Measurements from ENCODE around the gene AATK.

AATK gene

GRCh38 chr17:81187586-81188490 is 21.8 kb upstream of the AATK start:
- Histone ChIP-seq H3K56ac (ENCODE audit: low read length) (no peak overlapping the region), H2AK5ac (ENCODE audit: low read length) (no peak overlapping the region), H3K27me3 (ENCODE audit: insufficient read depth, low read length, poor library complexity) (no peaks in the 10 kb centered on the region), H2BK120ac (ENCODE audit: low read depth, low read length) (no peak overlapping the region), H3K4me3 (ENCODE audit: low read length) (no peak overlapping the region), H3K4me1 (ENCODE audit: control insufficient read depth, low read depth, low read length) (no peaks in the 10 kb centered on the region), H3K27ac (ENCODE audit: low read depth, low read length) (no peak overlapping the region), H4K5ac (ENCODE audit: low read length) (no peak overlapping the region), H3K9ac (ENCODE audit: low read length) (no peak overlapping the region), H3K18ac (ENCODE audit: low read length) (no peak overlapping the region), H3K79me1 (ENCODE audit: low read length) (no peaks in the 10 kb centered on the region), H3K36me3 (ENCODE audit: control insufficient read depth, insufficient read depth, low read length) (no peaks in the 10 kb centered on the region), H2BK15ac (replicated peaks; ENCODE audit: low read depth) (no peak overlapping the region), H3K4me2 (ENCODE audit: low read length) (no peak overlapping the region), H3K23ac (ENCODE audit: low read length) (no peak overlapping the region), H3K4ac (ENCODE audit: low read depth, low read length) (no peak overlapping the region), H2BK5ac (ENCODE audit: low read length) (no peak overlapping the region), H3K79me2 (ENCODE audit: control insufficient read depth, insufficient read depth, low read length) (no peaks in the 10 kb centered on the region), H4K8ac (ENCODE audit: low read depth, low read length) (no peak overlapping the region)
- WGBS (ENCODE audit: extremely low coverage, insufficient coverage, low lambda C conversion rate) = no CpG with 5 or more reads among the region's 26 CpGs
- no peak for DNase-seq

GRCh38 chr17:81187120-81187519 is 21.1 kb upstream of the AATK start:
- no peak for DNase-seq
- Histone ChIP-seq H3K9ac (ENCODE audit: low read length) (no peak overlapping the region), H3K27ac (ENCODE audit: low read depth, low read length) (no peak overlapping the region), H3K23ac (ENCODE audit: low read length) (no peak overlapping the region), H3K4me3 (ENCODE audit: low read length) (no peak overlapping the region), H3K4me2 (ENCODE audit: low read length) (no peak overlapping the region), H2BK120ac (ENCODE audit: low read depth, low read length) (no peak overlapping the region), H2BK15ac (replicated peaks; ENCODE audit: low read depth) (no peak overlapping the region), H3K4ac (ENCODE audit: low read depth, low read length) (no peak overlapping the region), H3K4me1 (ENCODE audit: control insufficient read depth, low read depth, low read length) (no peaks in the 10 kb centered on the region), H3K27me3 (ENCODE audit: insufficient read depth, low read length, poor library complexity) (no peaks in the 10 kb centered on the region), H3K36me3 (ENCODE audit: control insufficient read depth, insufficient read depth, low read length) (no peaks in the 10 kb centered on the region), H3K79me1 (ENCODE audit: low read length) (no peaks in the 10 kb centered on the region), H3K56ac (ENCODE audit: low read length) (no peak overlapping the region), H2BK5ac (ENCODE audit: low read length) (no peak overlapping the region), H4K5ac (ENCODE audit: low read length) (no peak overlapping the region), H2AK5ac (ENCODE audit: low read length) (no peak overlapping the region), H3K18ac (ENCODE audit: low read length) (no peak overlapping the region), H4K8ac (ENCODE audit: low read depth, low read length) (no peak overlapping the region), H3K79me2 (ENCODE audit: control insufficient read depth, insufficient read depth, low read length) (no peaks in the 10 kb centered on the region)
- no CpG with 5 or more reads among the region's 11 CpGs for WGBS (ENCODE audit: extremely low coverage, insufficient coverage, low lambda C conversion rate)

GRCh38 chr17:81186203-81186602 is 20.2 kb upstream of the AATK start:
- H3K27me3 ChIP-seq (ENCODE audit: insufficient read depth, low read length, poor library complexity) = no peaks in the 10 kb centered on the region
- H2BK15ac ChIP-seq (replicated peaks; ENCODE audit: low read depth) = no peak overlapping the region
- H3K56ac ChIP-seq (ENCODE audit: low read length) = no peak overlapping the region
- H3K9ac ChIP-seq (ENCODE audit: low read length) = no peak overlapping the region
- H2BK5ac ChIP-seq (ENCODE audit: low read length) = no peak overlapping the region
- no peak overlapping the region for H4K5ac ChIP-seq (ENCODE audit: low read length)
- H3K79me2 ChIP-seq (ENCODE audit: control insufficient read depth, insufficient read depth, low read length) = no peaks in the 10 kb centered on the region
- H3K23ac ChIP-seq (ENCODE audit: low read length) = no peak overlapping the region
- no peak overlapping the region for H2AK5ac ChIP-seq (ENCODE audit: low read length)
- no peaks in the 10 kb centered on the region for H3K36me3 ChIP-seq (ENCODE audit: control insufficient read depth, insufficient read depth, low read length)
- no peaks in the 10 kb centered on the region for H3K79me1 ChIP-seq (ENCODE audit: low read length)
- no peak overlapping the region for H3K4me2 ChIP-seq (ENCODE audit: low read length)
- H3K4ac ChIP-seq (ENCODE audit: low read depth, low read length) = no peak overlapping the region
- H3K27ac ChIP-seq (ENCODE audit: low read depth, low read length) = no peak overlapping the region
- H3K4me3 ChIP-seq (ENCODE audit: low read length) = no peak overlapping the region
- no peak overlapping the region for H4K8ac ChIP-seq (ENCODE audit: low read depth, low read length)
- no CpG with 5 or more reads among the region's 7 CpGs for WGBS (ENCODE audit: extremely low coverage, insufficient coverage, low lambda C conversion rate)
- H3K18ac ChIP-seq (ENCODE audit: low read length) = no peak overlapping the region
- H3K4me1 ChIP-seq (ENCODE audit: control insufficient read depth, low read depth, low read length) = no peaks in the 10 kb centered on the region
- DNase-seq = no peak
- H2BK120ac ChIP-seq (ENCODE audit: low read depth, low read length) = no peak overlapping the region

GRCh38 chr17:81184555-81184954 is 18.5 kb upstream of the AATK start:
- H2BK15ac ChIP-seq (replicated peaks; ENCODE audit: low read depth) = no peak overlapping the region
- no peak overlapping the region for H3K4ac ChIP-seq (ENCODE audit: low read depth, low read length)
- H4K8ac ChIP-seq (ENCODE audit: low read depth, low read length) = no peak overlapping the region
- H3K36me3 ChIP-seq (ENCODE audit: control insufficient read depth, insufficient read depth, low read length) = no peaks in the 10 kb centered on the region
- H3K79me2 ChIP-seq (ENCODE audit: control insufficient read depth, insufficient read depth, low read length) = no peaks in the 10 kb centered on the region
- H3K27me3 ChIP-seq (ENCODE audit: insufficient read depth, low read length, poor library complexity) = no peaks in the 10 kb centered on the region
- H3K9ac ChIP-seq (ENCODE audit: low read length) = no peak overlapping the region
- H2AK5ac ChIP-seq (ENCODE audit: low read length) = no peak overlapping the region
- peak; percentile 16 for DNase-seq
- no peak overlapping the region for H4K5ac ChIP-seq (ENCODE audit: low read length)
- H3K23ac ChIP-seq (ENCODE audit: low read length) = no peak overlapping the region
- no peaks in the 10 kb centered on the region for H3K4me1 ChIP-seq (ENCODE audit: control insufficient read depth, low read depth, low read length)
- H3K4me3 ChIP-seq (ENCODE audit: low read length) = no peak overlapping the region
- whole genome bisulfite sequencing (ENCODE audit: extremely low coverage, insufficient coverage, low lambda C conversion rate) = no CpG with 5 or more reads among the region's 15 CpGs
- no peak overlapping the region for H3K18ac ChIP-seq (ENCODE audit: low read length)
- no peaks in the 10 kb centered on the region for H3K79me1 ChIP-seq (ENCODE audit: low read length)
- H3K27ac ChIP-seq (ENCODE audit: low read depth, low read length) = no peak overlapping the region
- no peak overlapping the region for H3K4me2 ChIP-seq (ENCODE audit: low read length)
- H2BK5ac ChIP-seq (ENCODE audit: low read length) = no peak overlapping the region
- H2BK120ac ChIP-seq (ENCODE audit: low read depth, low read length) = no peak overlapping the region
- no peak overlapping the region for H3K56ac ChIP-seq (ENCODE audit: low read length)

- Histone ChIP-seq H3K18ac (ENCODE audit: low read length) (no peak overlapping the region), H3K23ac (ENCODE audit: low read length) (no peak overlapping the region), H3K4ac (ENCODE audit: low read depth, low read length) (no peak overlapping the region), H3K27ac (ENCODE audit: low read depth, low read length) (no peak overlapping the region), H3K4me3 (ENCODE audit: low read length) (no peak overlapping the region), H3K56ac (ENCODE audit: low read length) (no peak overlapping the region), H3K79me2 (ENCODE audit: control insufficient read depth, insufficient read depth, low read length) (no peaks in the 10 kb centered on the region), H3K9ac (ENCODE audit: low read length) (no peak overlapping the region), H4K5ac (ENCODE audit: low read length) (no peak overlapping the region), H3K4me2 (ENCODE audit: low read length) (no peak overlapping the region), H3K4me1 (ENCODE audit: control insufficient read depth, low read depth, low read length) (no peaks in the 10 kb centered on the region), H2BK5ac (ENCODE audit: low read length) (no peak overlapping the region), H4K8ac (ENCODE audit: low read depth, low read length) (no peak overlapping the region), H2AK5ac (ENCODE audit: low read length) (no peak overlapping the region), H3K36me3 (ENCODE audit: control insufficient read depth, insufficient read depth, low read length) (no peaks in the 10 kb centered on the region), H3K27me3 (ENCODE audit: insufficient read depth, low read length, poor library complexity) (no peaks in the 10 kb centered on the region), H3K79me1 (ENCODE audit: low read length) (no peaks in the 10 kb centered on the region), H2BK15ac (replicated peaks; ENCODE audit: low read depth) (no peak overlapping the region), H2BK120ac (ENCODE audit: low read depth, low read length) (no peak overlapping the region)
- WGBS (ENCODE audit: extremely low coverage, insufficient coverage, low lambda C conversion rate) = no CpG with 5 or more reads among the region's 11 CpGs
- no peak for DNase-seq
These were observed 17.8 kb upstream of the AATK start for GRCh38 chr17:81183807-81184206.

GRCh38 chr17:81183316-81183715 is 17.3 kb upstream of the AATK start:
- no peak for DNase-seq
- no peak overlapping the region for H3K27ac ChIP-seq (ENCODE audit: low read depth, low read length)
- H4K8ac ChIP-seq (ENCODE audit: low read depth, low read length) = no peak overlapping the region
- no peak overlapping the region for H3K4ac ChIP-seq (ENCODE audit: low read depth, low read length)
- H2AK5ac ChIP-seq (ENCODE audit: low read length) = no peak overlapping the region
- no peak overlapping the region for H2BK120ac ChIP-seq (ENCODE audit: low read depth, low read length)
- H3K79me2 ChIP-seq (ENCODE audit: control insufficient read depth, insufficient read depth, low read length) = no peaks in the 10 kb centered on the region
- no peak overlapping the region for H3K23ac ChIP-seq (ENCODE audit: low read length)
- no peak overlapping the region for H3K9ac ChIP-seq (ENCODE audit: low read length)
- H3K18ac ChIP-seq (ENCODE audit: low read length) = no peak overlapping the region
- no peak overlapping the region for H3K56ac ChIP-seq (ENCODE audit: low read length)
- no peak overlapping the region for H3K4me3 ChIP-seq (ENCODE audit: low read length)
- no CpG with 5 or more reads among the region's 10 CpGs for WGBS (ENCODE audit: extremely low coverage, insufficient coverage, low lambda C conversion rate)
- H3K36me3 ChIP-seq (ENCODE audit: control insufficient read depth, insufficient read depth, low read length) = no peaks in the 10 kb centered on the region
- no peaks in the 10 kb centered on the region for H3K79me1 ChIP-seq (ENCODE audit: low read length)
- H3K4me1 ChIP-seq (ENCODE audit: control insufficient read depth, low read depth, low read length) = no peaks in the 10 kb centered on the region
- no peak overlapping the region for H3K4me2 ChIP-seq (ENCODE audit: low read length)
- H4K5ac ChIP-seq (ENCODE audit: low read length) = no peak overlapping the region
- no peaks in the 10 kb centered on the region for H3K27me3 ChIP-seq (ENCODE audit: insufficient read depth, low read length, poor library complexity)
- no peak overlapping the region for H2BK15ac ChIP-seq (replicated peaks; ENCODE audit: low read depth)
- H2BK5ac ChIP-seq (ENCODE audit: low read length) = no peak overlapping the region

All from mesendoderm (in vitro differentiated cells).